Hepatocyte (in vitro differentiated cells): ENCODE data around the gene PID1.

Source experiments
- EZH2 ChIP-seq: fragments of 200-600 bp; sonication (generic); IDR thresholded peaks from 2 replicates; pipeline ENCODE4 v1.6.1; 2016; ENCODE audit warnings: antibody characterized with exemption, mild to moderate bottlenecking, borderline replicate concordance
- EZH2phosphoT487 ChIP-seq: fragments of 200-600 bp; sonication (generic); IDR thresholded peaks from one replicate; pipeline ENCODE4 v1.6.1; 2018; ENCODE audit warnings: antibody characterized with exemption, mild to moderate bottlenecking, low read depth, moderate library complexity; ENCODE audit not compliant: unreplicated experiment, severe bottlenecking
- TF ChIP-seq, protein P1 (sequence below): fragments of 200-600 bp; sonication (generic); IDR thresholded peaks from 2 replicates; pipeline ENCODE4 v1.5.1; 2016; ENCODE audit warnings: antibody characterized with exemption, mild to moderate bottlenecking; ENCODE audit not compliant: poor library complexity

DNA sequence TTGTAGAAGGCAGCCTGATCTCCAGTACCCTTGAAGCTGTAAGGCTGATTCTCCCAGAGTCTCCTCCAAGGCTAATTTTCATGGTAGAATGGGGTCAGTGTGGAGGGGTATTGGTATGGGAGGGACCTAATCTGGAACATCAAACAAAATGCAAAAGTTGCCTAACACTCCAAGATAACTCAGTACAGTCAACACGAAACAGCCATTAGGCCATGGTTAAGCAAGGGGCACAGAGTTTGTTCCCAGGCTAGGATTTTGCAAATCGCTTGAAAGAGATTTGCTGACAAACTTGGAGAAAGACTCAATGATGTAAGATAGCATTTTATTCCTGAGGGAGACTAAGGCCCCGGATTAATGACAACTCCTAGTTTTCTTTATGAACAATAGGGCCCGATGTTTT lies 5.4 kb downstream of the PID1 start:
- no peak for TF ChIP-seq EZH2phosphoT487
- TF ChIP-seq, protein P1, sequence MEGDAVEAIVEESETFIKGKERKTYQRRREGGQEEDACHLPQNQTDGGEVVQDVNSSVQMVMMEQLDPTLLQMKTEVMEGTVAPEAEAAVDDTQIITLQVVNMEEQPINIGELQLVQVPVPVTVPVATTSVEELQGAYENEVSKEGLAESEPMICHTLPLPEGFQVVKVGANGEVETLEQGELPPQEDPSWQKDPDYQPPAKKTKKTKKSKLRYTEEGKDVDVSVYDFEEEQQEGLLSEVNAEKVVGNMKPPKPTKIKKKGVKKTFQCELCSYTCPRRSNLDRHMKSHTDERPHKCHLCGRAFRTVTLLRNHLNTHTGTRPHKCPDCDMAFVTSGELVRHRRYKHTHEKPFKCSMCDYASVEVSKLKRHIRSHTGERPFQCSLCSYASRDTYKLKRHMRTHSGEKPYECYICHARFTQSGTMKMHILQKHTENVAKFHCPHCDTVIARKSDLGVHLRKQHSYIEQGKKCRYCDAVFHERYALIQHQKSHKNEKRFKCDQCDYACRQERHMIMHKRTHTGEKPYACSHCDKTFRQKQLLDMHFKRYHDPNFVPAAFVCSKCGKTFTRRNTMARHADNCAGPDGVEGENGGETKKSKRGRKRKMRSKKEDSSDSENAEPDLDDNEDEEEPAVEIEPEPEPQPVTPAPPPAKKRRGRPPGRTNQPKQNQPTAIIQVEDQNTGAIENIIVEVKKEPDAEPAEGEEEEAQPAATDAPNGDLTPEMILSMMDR = no peak
- TF ChIP-seq EZH2 = no peak
